ENCODE measurements around the gene CCDC117. TPM values are rescaled to one million over a fixed set of nuclear protein-coding genes. Genes with fewer than 3 reads are reported as not detected.

CCDC117 gene
- total RNA-seq, 1 experiment from 2014 or later: 36.1 TPM

GRCh38 chr22:28791124-28791523 lies 18.6 kb downstream of the CCDC117 start:
- Histone ChIP-seq H3K4me3 (ENCODE audit: insufficient read depth, low read depth, low read length) (no peak overlapping the region), H3K27me3 (ENCODE audit: control insufficient read depth, insufficient read depth, low read length) (no peaks in the 10 kb centered on the region), H3K36me3 (replicated peaks; ENCODE audit: control insufficient read depth, insufficient read depth, low read length) (peaks cover 20% of the 10 kb centered on the region)
- DNase-seq: no peak

GRCh38 chr22:28791841-28792490 lies 19.5 kb downstream of the CCDC117 start:
- DNase-seq: no peak
- Histone ChIP-seq H3K4me3 (ENCODE audit: insufficient read depth, low read depth, low read length) (no peak overlapping the region), H3K27me3 (ENCODE audit: control insufficient read depth, insufficient read depth, low read length) (no peaks in the 10 kb centered on the region), H3K36me3 (replicated peaks; ENCODE audit: control insufficient read depth, insufficient read depth, low read length) (peaks cover 29% of the 10 kb centered on the region)

- no peaks in the 10 kb centered on the region for H3K27me3 ChIP-seq (ENCODE audit: control insufficient read depth, insufficient read depth, low read length)
- H3K4me3 ChIP-seq (ENCODE audit: insufficient read depth, low read depth, low read length): no peak overlapping the region
- no peak for DNase-seq
- peaks cover 35% of the 10 kb centered on the region for H3K36me3 ChIP-seq (replicated peaks; ENCODE audit: control insufficient read depth, insufficient read depth, low read length)
Observed at GRCh38 chr22:28792491-28793383, 20.2 kb downstream of the CCDC117 start.

GRCh38 chr22:28793976-28794584 lies 21.6 kb downstream of the CCDC117 start:
- no peak overlapping the region for H3K4me3 ChIP-seq (ENCODE audit: insufficient read depth, low read depth, low read length)
- no peak for DNase-seq
- H3K36me3 ChIP-seq (replicated peaks; ENCODE audit: control insufficient read depth, insufficient read depth, low read length): peaks cover 37% of the 10 kb centered on the region
- no peaks in the 10 kb centered on the region for H3K27me3 ChIP-seq (ENCODE audit: control insufficient read depth, insufficient read depth, low read length)

GRCh38 chr22:28795071-28795693 lies 22.7 kb downstream of the CCDC117 start:
- DNase-seq: no peak
- H3K4me3 ChIP-seq (ENCODE audit: insufficient read depth, low read depth, low read length): no peak overlapping the region
- no peaks in the 10 kb centered on the region for H3K27me3 ChIP-seq (ENCODE audit: control insufficient read depth, insufficient read depth, low read length)
- H3K36me3 ChIP-seq (replicated peaks; ENCODE audit: control insufficient read depth, insufficient read depth, low read length): peaks cover 37% of the 10 kb centered on the region

- Histone ChIP-seq H3K27me3 (ENCODE audit: control insufficient read depth, insufficient read depth, low read length) (no peaks in the 10 kb centered on the region), H3K4me3 (ENCODE audit: insufficient read depth, low read depth, low read length) (no peak overlapping the region), H3K36me3 (replicated peaks; ENCODE audit: control insufficient read depth, insufficient read depth, low read length) (peaks cover 37% of the 10 kb centered on the region)
- no peak for DNase-seq
Observed at GRCh38 chr22:28795932-28796856, 23.7 kb downstream of the CCDC117 start.

- peak; percentile 36 for DNase-seq
- peaks cover 37% of the 10 kb centered on the region for H3K36me3 ChIP-seq (replicated peaks; ENCODE audit: control insufficient read depth, insufficient read depth, low read length)
- H3K27me3 ChIP-seq (ENCODE audit: control insufficient read depth, insufficient read depth, low read length): no peaks in the 10 kb centered on the region
- H3K4me3 ChIP-seq (ENCODE audit: insufficient read depth, low read depth, low read length): peak overlapping the region; percentile 85
Observed at GRCh38 chr22:28798810-28799605, 26.5 kb downstream of the CCDC117 start.

GRCh38 chr22:28799606-28800307 lies 27.3 kb downstream of the CCDC117 start:
- Histone ChIP-seq H3K36me3 (replicated peaks; ENCODE audit: control insufficient read depth, insufficient read depth, low read length) (peaks cover 31% of the 10 kb centered on the region), H3K27me3 (ENCODE audit: control insufficient read depth, insufficient read depth, low read length) (no peaks in the 10 kb centered on the region), H3K4me3 (ENCODE audit: insufficient read depth, low read depth, low read length) (peak overlapping the region; percentile 85)
- no peak for DNase-seq

GRCh38 chr22:28800308-28801041 lies 28.0 kb downstream of the CCDC117 start, which contains the start of gene XBP1:
TSS of gene XBP1 (minus strand) at chr22:28800569.
- Histone ChIP-seq H3K27me3 (ENCODE audit: control insufficient read depth, insufficient read depth, low read length) (no peaks in the 10 kb centered on the region), H3K36me3 (replicated peaks; ENCODE audit: control insufficient read depth, insufficient read depth, low read length) (peaks cover 24% of the 10 kb centered on the region), H3K4me3 (ENCODE audit: insufficient read depth, low read depth, low read length) (peak within 1 kb of the TSS; percentile 85)
- peak; percentile 99 for DNase-seq

GRCh38 chr22:28801845-28802594 lies 29.5 kb downstream of the CCDC117 start:
- DNase-seq: peak; percentile 51
- no peak overlapping the region for H3K4me3 ChIP-seq (ENCODE audit: insufficient read depth, low read depth, low read length)

GRCh38 chr22:28802595-28803123 lies 30.2 kb downstream of the CCDC117 start:
- DNase-seq: peak; percentile 42
- H3K36me3 ChIP-seq (replicated peaks; ENCODE audit: control insufficient read depth, insufficient read depth, low read length): peaks cover 3% of the 10 kb centered on the region
- no peak overlapping the region for H3K4me3 ChIP-seq (ENCODE audit: insufficient read depth, low read depth, low read length)
- H3K27me3 ChIP-seq (ENCODE audit: control insufficient read depth, insufficient read depth, low read length): no peaks in the 10 kb centered on the region

More at GRCh38 chr22:28801845-28802594, 29.5 kb downstream of the CCDC117 start:
- Histone ChIP-seq H3K27me3 (ENCODE audit: control insufficient read depth, insufficient read depth, low read length) (no peaks in the 10 kb centered on the region), H3K36me3 (replicated peaks; ENCODE audit: control insufficient read depth, insufficient read depth, low read length) (peaks cover 9% of the 10 kb centered on the region)
